ENCODE data around the gene LRRC1. TPM values are rescaled to one million over a fixed set of nuclear protein-coding genes. Genes with fewer than 3 reads are reported as not detected.

Gene LRRC1
- total RNA-seq, 1 donor from 2014 or later: 9.3 TPM

DNA sequence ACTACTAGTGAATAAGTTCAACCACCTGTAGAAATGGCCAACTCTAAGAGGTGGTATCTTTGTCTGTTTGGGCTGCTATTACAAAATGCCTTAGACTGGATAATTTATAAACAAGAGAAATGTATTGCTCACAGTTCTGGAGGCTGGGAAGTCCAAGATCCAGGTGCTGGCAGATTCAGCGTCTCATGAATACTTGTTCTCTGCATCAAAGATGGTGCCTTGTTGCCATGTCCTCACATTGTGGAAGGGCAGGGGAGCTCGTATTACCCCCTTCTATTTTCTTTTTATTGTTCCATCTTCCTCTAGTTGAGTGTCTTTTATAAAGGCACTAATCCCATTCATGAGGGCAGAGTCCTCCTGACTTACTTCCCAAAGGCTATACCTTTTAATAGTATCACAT, 58.0 kb downstream of the LRRC1 start:
- DNase-seq (ENCODE audit: low read depth): no peak
- H3K4me3 ChIP-seq (ENCODE audit: low read depth, low read length): no peak overlapping the region
- TF ChIP-seq, protein P1, sequence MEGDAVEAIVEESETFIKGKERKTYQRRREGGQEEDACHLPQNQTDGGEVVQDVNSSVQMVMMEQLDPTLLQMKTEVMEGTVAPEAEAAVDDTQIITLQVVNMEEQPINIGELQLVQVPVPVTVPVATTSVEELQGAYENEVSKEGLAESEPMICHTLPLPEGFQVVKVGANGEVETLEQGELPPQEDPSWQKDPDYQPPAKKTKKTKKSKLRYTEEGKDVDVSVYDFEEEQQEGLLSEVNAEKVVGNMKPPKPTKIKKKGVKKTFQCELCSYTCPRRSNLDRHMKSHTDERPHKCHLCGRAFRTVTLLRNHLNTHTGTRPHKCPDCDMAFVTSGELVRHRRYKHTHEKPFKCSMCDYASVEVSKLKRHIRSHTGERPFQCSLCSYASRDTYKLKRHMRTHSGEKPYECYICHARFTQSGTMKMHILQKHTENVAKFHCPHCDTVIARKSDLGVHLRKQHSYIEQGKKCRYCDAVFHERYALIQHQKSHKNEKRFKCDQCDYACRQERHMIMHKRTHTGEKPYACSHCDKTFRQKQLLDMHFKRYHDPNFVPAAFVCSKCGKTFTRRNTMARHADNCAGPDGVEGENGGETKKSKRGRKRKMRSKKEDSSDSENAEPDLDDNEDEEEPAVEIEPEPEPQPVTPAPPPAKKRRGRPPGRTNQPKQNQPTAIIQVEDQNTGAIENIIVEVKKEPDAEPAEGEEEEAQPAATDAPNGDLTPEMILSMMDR (conservative IDR thresholded peaks at IDR 0.05; ENCODE audit: low read depth, low read length): no peak

DNA sequence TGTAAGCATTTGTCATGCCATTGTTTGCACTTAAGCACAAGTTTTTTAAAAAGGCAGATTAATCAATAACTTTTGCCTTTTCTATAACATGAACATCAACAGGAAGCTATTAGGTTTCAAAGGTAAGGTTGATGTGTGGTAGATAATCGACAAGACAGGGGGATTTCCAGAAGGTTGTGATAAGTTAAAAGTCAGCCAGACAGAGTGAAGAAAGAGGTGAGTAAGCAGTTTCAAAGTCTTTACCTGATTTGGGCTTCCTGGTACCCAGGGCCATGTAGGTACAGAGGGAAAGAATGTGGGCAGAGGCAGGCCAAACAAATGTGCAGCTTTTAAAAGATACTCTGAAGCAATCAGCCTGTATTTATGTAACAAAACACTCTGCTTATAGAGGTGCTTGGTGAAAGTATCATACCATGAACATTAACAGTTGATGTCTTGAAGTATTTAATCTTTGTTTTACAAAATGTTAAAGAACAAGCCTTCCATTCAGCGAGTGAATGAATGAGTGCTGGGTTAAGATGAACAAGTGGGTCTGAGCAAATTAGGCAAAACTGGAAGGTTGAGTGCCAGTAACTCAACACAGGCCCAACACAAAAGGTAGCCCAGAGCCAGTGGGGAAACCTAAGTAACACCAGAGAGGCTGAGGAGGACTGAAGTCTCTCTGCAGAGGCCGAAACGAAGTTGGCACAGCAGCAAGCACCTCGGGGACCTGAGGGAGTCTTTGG, 60.2 kb downstream of the LRRC1 start:
- H3K4me3 ChIP-seq (ENCODE audit: low read depth, low read length): no peak overlapping the region

DNA sequence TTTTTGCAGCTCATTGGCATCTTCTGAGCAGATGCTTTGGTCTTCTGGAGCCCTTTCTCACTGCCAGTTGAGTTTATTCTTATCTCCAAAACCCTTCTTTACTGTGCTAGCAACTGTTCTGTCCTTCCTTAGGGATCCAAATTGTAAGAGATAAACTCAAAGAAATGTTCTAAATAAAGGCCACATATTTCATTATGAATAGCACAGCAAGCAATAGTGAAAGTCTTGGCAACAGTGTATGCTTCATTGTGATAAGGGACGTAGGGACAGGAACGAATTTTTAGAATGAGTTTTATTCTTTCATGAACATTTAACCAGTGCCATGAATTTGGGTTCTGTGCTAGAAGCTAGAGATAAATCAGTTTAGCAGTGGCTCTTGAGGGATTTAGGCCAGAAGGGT, 61.1 kb downstream of the LRRC1 start:
- TF ChIP-seq, protein P1 (conservative IDR thresholded peaks at IDR 0.05; ENCODE audit: low read depth, low read length): no peak
- no peak for DNase-seq (ENCODE audit: low read depth)
- H3K4me3 ChIP-seq (ENCODE audit: low read depth, low read length): no peak overlapping the region

More for the DNA sequence above, 60.2 kb downstream of the LRRC1 start:
- peak; percentile 68 for DNase-seq (ENCODE audit: low read depth)
- TF ChIP-seq, protein P1 (conservative IDR thresholded peaks at IDR 0.05; ENCODE audit: low read depth, low read length): no peak

DNA sequence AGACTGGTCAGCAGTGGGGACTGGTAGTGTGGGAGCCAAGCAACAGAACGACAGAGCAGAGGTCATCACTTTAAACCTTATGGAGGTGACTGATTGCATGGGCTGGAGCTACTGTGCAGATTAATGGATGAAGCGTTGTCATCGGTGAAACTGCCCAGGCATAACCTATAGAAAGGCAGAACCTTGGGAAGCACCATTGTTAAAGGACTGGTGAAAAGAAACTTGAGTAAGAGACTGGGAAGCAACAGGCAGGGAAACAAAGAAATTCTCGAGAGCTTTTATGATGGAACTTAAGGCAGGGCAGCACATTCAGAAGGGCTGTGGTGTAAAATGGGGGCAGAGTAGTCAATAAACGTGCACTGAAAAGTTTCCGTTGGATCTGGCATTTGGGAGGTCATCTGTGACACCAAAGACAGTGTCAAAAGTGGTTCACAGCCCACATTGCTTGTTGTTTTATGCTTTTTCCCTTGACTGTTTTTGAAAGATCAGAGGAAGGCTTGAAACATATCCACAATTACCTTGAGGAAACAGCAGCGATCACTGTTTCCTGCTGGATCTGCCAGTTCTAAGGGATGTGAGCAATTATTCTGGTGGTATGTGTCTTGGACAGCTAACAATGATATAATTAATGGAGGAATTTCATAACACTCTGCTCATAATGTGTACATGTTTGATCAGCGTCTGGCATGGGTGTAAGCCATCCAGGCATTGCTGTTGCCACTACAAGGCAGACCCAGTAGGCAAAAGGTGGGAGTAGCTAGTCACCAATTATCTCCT, 62.7 kb downstream of the LRRC1 start:
- TF ChIP-seq, protein P1 (conservative IDR thresholded peaks at IDR 0.05; ENCODE audit: low read depth, low read length): no peak
- H3K4me3 ChIP-seq (ENCODE audit: low read depth, low read length): no peak overlapping the region
- no peak for DNase-seq (ENCODE audit: low read depth)

DNA sequence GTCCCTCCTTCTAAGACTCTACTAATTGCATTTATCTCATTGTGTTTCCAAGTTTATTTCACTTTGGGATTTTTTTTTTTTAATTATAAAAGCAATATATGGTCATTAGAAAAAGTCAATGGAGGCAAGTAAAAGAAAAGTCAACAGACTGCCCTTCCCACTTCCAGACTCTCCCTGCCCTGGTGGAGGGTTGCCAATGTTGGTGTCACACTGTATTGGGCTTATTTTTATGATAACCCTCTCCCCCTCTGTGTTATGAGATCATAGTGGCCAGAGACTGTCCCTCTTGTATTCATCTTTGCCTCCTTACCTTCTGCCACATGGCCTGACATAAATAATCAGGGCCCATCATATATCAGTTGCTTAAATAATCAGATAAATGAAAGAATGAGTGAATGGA, 63.4 kb downstream of the LRRC1 start:
- TF ChIP-seq, protein P1 (conservative IDR thresholded peaks at IDR 0.05; ENCODE audit: low read depth, low read length): no peak
- no peak for DNase-seq (ENCODE audit: low read depth)
- no peak overlapping the region for H3K4me3 ChIP-seq (ENCODE audit: low read depth, low read length)

DNA sequence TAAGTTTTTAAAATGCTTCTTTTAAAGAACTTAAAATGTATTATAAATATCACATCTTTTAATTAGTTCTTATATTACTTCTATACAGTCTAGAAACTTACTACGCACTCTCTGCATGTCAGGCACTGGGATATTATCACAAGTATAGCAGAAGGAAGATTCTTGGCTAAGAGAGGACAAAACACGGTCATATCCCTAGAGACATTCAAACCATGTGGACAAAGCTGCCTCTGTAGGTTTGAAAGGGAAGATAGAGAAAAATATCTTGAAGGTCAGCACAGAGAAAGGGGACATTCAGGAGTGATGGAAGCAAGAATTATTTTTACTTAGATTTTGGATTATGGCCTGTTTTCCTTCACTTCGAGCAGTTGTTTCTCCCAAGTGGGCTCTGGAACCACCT, 64.1 kb downstream of the LRRC1 start:
- no peak for DNase-seq (ENCODE audit: low read depth)
- TF ChIP-seq, protein P1 (conservative IDR thresholded peaks at IDR 0.05; ENCODE audit: low read depth, low read length): no peak
- H3K4me3 ChIP-seq (ENCODE audit: low read depth, low read length): no peak overlapping the region
